Measurements from ENCODE around the gene FAT1. TPM values are rescaled to one million over a fixed set of nuclear protein-coding genes. Genes with fewer than 3 reads are reported as not detected.

The FAT1 gene
- total and polyA plus RNA-seq, 9 of the 15 experiments (the other 6 are each of a cell fraction or from before 2014, with no cell fraction given) = 6.0 to 38.4 (median 21.4) TPM

DNA sequence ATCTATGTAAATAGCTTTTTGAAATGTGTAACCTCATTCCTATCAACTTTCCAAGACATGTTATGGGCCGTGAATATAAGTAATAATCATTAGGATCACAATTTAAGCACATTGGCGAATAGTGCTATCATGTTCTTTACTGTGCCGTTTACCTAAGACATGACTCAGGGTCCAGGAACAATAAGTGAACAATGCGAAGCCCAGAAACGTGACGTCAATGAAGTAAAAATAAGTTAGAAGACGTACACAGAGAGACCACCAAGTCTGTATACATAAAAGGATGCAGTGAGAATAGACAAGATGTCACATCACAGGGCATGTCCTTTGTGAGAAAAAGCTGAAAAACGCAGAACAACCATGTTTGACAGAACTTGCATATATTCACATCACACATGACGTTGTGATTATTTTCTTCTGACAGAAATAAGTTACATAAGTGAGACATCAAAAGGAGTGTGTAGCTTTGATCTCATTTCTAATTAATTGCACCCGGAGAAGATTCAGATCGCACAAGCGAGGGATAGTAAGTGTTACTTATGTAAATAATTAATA is 49.4 kb upstream of the FAT1 start:
- intact Hi-C loops (cut with micrococcal nuclease) (no loop called here), in situ Hi-C loops (cut with MboI) (no loop called here)
- DNase-seq (ENCODE audit: extremely low read depth in 1 of 4, low spot score in 3 of 4) = no peak
- Histone ChIP-seq H3K27me3 (ENCODE audit: control insufficient read depth in 2 of 2, insufficient read depth in 2 of 2, low read length in 2 of 2) (no peaks in the 10 kb centered on the region; a peak in 1 of 5 replicates), H4K20me1 (replicated peaks; ENCODE audit: control insufficient read depth, insufficient read depth, low read length) (no peaks in the 10 kb centered on the region), H3K4me3 (no peak overlapping the region), H3K79me2 (ENCODE audit: control insufficient read depth, insufficient read depth, low read length) (no peaks in the 10 kb centered on the region), H3K9ac (ENCODE audit: insufficient read depth in 1 of 2, low read depth in 2 of 2, low read length in 2 of 2) (no peak overlapping the region), H2AFZ (ENCODE audit: low read depth, low read length) (no peak overlapping the region), H3K9me1 (ENCODE audit: control insufficient read depth, insufficient read depth, low read length) (no peaks in the 10 kb centered on the region), H3K4me2 (ENCODE audit: insufficient read depth, low read length) (no peak overlapping the region), H3K27ac (ENCODE audit: extremely low read depth, low read depth, low read length) (no peak overlapping the region), H3K4me1 (replicated peaks in 1 of 2; ENCODE audit: control insufficient read depth in 2 of 2, insufficient read depth in 2 of 2, low read length in 2 of 2) (no peaks in the 10 kb centered on the region; a peak in 1 of 5 replicates), H3K36me3 (ENCODE audit: control insufficient read depth, insufficient read depth, low read length) (no peaks in the 10 kb centered on the region), H3K9me3 (replicated peaks; ENCODE audit: control insufficient read depth, insufficient read depth, low read depth, low read length) (no peaks in the 10 kb centered on the region)
- no peak for FAIRE-seq
- 50% methylated on average over 12 of the region's 12 CpGs for WGBS (ENCODE audit: insufficient coverage, low coverage, missing lambda C conversion rate)
- CTCF ChIA-PET (ENCODE audit: low intra/inter-chr PET ratio) = no interaction called here
- no peak for ATAC-seq
- BruUV-seq (replicated peaks) = no TSS peak
- POLR2A ChIA-PET = no interaction called here
- no peak for TF ChIP-seq ZNF436 (CRISPR knock-in tag; IDR thresholded peaks at IDR 0.05)
- TF ChIP-seq SMAD1 (IDR thresholded peaks at IDR 0.05; ENCODE audit: low read depth, low read length, partially characterized antibody) = no peak
- no peak for TF ChIP-seq ZBTB5 (IDR thresholded peaks at IDR 0.05)
- TF ChIP-seq BRD9 (IDR thresholded peaks at IDR 0.05; ENCODE audit: low read depth, partially characterized antibody) = no peak
- TF ChIP-seq, protein P1, sequence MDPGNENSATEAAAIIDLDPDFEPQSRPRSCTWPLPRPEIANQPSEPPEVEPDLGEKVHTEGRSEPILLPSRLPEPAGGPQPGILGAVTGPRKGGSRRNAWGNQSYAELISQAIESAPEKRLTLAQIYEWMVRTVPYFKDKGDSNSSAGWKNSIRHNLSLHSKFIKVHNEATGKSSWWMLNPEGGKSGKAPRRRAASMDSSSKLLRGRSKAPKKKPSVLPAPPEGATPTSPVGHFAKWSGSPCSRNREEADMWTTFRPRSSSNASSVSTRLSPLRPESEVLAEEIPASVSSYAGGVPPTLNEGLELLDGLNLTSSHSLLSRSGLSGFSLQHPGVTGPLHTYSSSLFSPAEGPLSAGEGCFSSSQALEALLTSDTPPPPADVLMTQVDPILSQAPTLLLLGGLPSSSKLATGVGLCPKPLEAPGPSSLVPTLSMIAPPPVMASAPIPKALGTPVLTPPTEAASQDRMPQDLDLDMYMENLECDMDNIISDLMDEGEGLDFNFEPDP (CRISPR knock-in tag; IDR thresholded peaks at IDR 0.05) = no peak
- no peak for TF ChIP-seq POLR2H (tag; IDR thresholded peaks at IDR 0.05; ENCODE audit: low read depth)
- TF ChIP-seq VEZF1 (CRISPR knock-in tag; IDR thresholded peaks at IDR 0.05) = no peak
- no peak for TF ChIP-seq BRCA1 (IDR thresholded peaks at IDR 0.05)
- TF ChIP-seq BRCA1 (CRISPR knock-in tag; IDR thresholded peaks at IDR 0.05) = no peak
- TF ChIP-seq IRF2 (CRISPR knock-in tag; IDR thresholded peaks at IDR 0.05) = no peak
- TF ChIP-seq KLF16 (IDR thresholded peaks at IDR 0.05) = no peak
- no peak for TF ChIP-seq RHOXF2B (CRISPR knock-in tag; conservative IDR thresholded peaks at IDR 0.05)
- no peak for TF ChIP-seq TRIM24 (IDR thresholded peaks at IDR 0.05)
- no peak for TF ChIP-seq ZFP36 (IDR thresholded peaks at IDR 0.05; ENCODE audit: low read depth, low read length, partially characterized antibody)
- TF ChIP-seq, protein P2, sequence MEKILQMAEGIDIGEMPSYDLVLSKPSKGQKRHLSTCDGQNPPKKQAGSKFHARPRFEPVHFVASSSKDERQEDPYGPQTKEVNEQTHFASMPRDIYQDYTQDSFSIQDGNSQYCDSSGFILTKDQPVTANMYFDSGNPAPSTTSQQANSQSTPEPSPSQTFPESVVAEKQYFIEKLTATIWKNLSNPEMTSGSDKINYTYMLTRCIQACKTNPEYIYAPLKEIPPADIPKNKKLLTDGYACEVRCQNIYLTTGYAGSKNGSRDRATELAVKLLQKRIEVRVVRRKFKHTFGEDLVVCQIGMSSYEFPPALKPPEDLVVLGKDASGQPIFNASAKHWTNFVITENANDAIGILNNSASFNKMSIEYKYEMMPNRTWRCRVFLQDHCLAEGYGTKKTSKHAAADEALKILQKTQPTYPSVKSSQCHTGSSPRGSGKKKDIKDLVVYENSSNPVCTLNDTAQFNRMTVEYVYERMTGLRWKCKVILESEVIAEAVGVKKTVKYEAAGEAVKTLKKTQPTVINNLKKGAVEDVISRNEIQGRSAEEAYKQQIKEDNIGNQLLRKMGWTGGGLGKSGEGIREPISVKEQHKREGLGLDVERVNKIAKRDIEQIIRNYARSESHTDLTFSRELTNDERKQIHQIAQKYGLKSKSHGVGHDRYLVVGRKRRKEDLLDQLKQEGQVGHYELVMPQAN (IDR thresholded peaks at IDR 0.05; ENCODE audit: borderline replicate concordance) = no peak
- no peak for TF ChIP-seq BCL6 (CRISPR knock-in tag; IDR thresholded peaks at IDR 0.05)
